GM12875 (cell line): ENCODE results near the gene BTBD1.

Experiments
- H3K4me3 ChIP-seq: one replicate; pipeline ENCODE4 v1.5.1; 2011; ENCODE audit warnings: low read depth, low read length, control low read depth
- TF ChIP-seq, protein P1 (sequence below): IDR thresholded peaks from 2 replicates; pipeline ENCODE4 v1.5.1; 2011; ENCODE audit warnings: low read depth, mild to moderate bottlenecking, control low read depth, inconsistent platforms, low read length, moderate library complexity, borderline replicate concordance; ENCODE audit not compliant: insufficient read depth

The BTBD1 gene

DNA sequence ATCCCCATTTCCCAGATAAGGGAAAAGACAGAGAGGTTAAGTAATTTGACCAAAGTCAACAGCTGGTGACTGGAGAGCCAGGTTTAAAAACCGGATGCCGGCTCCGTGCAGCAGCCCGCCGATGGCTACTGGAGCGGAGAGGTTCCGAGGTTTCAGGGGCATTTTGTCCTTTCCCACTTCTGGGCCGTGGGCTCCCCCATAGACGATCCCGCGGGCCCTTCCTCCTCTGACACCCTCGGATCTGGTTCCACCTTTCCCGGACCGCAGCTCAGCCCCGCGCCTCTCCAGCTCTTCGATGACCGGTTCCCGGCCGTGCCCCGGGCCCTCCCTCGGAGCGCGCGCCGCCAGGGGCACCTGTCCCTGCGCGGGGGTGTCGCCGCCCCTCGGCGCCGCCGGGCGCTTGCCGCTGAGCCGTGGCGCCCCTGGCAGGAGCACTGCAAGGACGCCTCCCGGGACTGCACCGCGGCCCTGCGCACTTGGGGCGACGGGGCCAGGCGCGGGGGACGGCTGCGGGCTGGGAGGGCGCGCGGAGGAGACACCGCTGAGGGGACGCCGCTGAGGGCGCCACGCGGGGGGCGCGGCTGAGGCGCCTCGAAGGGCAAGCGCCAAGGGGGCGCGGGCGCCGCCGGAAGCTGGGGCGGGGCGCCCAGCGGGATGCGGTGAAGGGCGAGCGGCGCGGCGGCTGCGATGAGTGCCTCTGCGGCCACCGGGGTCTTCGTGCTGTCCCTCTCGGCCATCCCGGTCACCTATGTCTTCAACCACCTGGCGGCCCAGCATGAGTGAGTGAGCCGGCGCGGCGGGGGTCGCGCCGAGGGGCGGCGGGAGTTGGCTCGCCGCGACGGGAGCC is 40.2 kb upstream of the BTBD1 start, which contains the start of gene TM6SF1:
Gene TM6SF1, plus strand, starts transcription at position 652 of the 847 bp plus-strand sequence. Its CDS starts 36 bp downstream, at position 688.
- peak within 1 kb of the TSS; percentile 49 for H3K4me3 ChIP-seq
- TF ChIP-seq, protein P1, sequence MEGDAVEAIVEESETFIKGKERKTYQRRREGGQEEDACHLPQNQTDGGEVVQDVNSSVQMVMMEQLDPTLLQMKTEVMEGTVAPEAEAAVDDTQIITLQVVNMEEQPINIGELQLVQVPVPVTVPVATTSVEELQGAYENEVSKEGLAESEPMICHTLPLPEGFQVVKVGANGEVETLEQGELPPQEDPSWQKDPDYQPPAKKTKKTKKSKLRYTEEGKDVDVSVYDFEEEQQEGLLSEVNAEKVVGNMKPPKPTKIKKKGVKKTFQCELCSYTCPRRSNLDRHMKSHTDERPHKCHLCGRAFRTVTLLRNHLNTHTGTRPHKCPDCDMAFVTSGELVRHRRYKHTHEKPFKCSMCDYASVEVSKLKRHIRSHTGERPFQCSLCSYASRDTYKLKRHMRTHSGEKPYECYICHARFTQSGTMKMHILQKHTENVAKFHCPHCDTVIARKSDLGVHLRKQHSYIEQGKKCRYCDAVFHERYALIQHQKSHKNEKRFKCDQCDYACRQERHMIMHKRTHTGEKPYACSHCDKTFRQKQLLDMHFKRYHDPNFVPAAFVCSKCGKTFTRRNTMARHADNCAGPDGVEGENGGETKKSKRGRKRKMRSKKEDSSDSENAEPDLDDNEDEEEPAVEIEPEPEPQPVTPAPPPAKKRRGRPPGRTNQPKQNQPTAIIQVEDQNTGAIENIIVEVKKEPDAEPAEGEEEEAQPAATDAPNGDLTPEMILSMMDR, result no peak

DNA sequence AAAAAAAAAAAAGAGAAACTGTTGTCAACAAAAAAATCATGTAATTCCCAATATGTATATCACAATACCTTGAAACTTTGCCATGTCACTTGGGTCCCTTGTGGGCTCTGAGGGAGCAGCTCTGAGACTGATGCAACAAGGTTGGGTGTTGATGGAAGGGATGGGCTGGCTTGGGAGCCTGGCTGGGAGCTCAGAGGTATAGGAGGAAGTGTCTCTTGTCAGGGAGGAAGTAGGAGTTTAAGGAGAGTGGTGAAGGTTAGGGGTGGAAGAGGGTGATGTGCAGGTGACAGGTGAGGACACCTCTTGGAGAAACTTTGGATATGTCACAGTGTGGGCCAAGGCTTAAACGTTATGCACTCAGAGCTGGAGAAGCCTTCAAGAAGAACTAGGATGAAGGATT is 38.4 kb upstream of the BTBD1 start:
- TF ChIP-seq, protein P1, result no peak
- H3K4me3 ChIP-seq, result no peak overlapping the region

DNA sequence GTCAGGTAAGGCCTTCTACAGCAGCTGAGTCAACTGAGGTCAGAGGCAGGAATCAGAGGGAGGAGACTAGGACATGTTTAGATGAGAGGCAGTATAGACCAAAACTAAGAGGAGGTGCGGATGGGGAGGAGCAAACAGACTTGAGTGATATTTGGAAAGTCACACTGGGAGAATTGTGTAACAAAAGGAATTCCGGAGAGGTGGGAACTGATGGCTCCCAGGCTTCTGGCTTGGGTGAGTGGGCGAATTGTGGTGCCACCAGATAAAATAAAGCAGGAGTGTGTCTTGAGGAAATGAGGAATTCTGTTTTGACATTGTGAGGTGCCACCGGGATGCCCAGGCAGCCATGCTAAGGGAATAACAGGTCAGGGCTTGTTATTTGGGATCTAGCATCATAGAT is 37.1 kb upstream of the BTBD1 start:
- TF ChIP-seq, protein P1, result no peak
- no peak overlapping the region for H3K4me3 ChIP-seq

DNA sequence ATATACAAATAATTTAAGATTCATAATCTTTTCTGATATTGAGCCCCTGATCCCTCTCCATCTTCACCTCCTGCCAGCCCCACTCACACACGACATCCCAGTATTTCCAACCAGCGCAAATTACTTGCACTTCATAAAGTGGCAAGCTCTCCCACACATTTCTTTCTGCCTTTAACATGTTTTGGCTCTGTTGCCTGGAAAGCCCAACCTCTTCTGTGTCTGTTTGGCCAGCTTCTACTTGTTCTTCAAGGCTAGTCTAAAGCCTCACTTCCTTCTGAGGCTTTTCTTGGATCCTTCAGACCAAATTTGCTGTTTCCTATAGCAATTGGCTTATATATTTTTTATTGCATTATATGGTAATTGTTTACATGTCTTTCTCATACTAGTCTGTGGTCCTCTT is 35.3 kb upstream of the BTBD1 start:
- H3K4me3 ChIP-seq, result no peak overlapping the region
- TF ChIP-seq, protein P1, result no peak

DNA sequence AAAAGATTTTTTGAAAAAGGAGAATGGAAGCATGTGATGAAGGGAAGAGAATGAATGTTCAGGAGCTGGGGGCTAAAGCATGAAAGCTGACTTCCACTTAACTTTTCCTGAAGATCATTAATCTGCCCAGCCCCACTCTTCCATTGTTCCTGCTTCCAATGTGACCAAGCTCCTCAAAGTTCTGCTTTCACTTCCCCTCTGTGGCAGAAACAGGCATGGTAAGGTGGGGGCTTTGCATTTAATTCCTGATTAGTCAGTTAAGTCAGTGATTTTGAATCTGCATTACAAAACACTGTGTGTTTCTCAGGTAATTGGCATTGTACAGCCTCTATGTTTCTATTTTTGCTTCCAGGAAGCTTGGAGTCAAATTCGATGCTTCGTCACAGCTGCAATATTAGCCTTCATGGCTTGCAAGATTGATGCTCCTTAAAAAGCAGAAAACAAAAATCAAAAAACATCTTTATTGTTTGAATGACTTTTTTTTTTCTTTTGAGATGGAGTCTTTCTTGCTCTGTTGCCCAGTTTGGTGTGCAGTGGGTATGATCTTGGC is 33.1 kb upstream of the BTBD1 start:
- H3K4me3 ChIP-seq, result no peak overlapping the region
- TF ChIP-seq, protein P1, result no peak

DNA sequence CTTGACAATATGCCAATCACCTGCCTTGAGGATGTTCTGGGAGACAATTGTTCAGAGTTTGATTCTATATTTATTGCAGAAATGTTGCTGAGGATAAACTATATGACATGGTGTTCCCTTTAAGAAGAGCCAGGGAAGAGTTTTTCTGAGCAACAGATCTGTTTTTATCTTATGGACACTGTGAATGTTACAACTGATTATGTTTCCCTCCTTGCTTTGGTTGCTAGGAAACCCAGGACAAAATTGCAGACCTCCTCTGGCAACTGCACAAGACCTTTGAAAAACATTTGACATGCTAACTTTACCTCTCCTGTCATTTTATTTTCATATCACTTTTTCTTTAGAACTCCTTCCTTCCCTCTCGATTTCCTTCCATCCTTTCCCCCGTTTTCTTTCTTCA is 32.2 kb upstream of the BTBD1 start:
- TF ChIP-seq, protein P1, result no peak
- H3K4me3 ChIP-seq, result no peak overlapping the region

DNA sequence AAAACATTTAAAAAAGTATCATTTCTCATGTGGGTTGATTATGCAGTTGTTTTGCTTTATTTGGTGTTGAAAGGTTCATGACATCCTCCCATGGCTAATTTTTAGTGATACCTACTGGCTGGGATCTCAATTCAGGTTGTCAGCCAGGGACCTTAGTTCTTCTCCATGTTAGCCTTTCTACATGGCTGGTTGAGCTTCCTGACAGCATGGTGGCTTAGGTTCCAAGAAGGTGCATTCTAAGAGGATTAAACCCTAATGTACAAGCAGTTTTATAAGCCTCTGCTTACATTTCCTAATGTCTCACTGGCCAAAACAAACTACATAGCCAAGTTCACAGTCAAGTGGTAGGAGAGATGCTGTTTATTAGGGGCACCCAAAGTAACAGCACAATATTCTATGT is 31.0 kb upstream of the BTBD1 start:
- H3K4me3 ChIP-seq, result no peak overlapping the region
- TF ChIP-seq, protein P1, result no peak
